ENCODE results near the gene CHEK2. TPM values are rescaled to one million over a fixed set of nuclear protein-coding genes. Genes with fewer than 3 reads are reported as not detected.

CHEK2 gene
- total and polyA plus RNA-seq, 4 donors = 6.0 to 10.4 (median 9.3) TPM

- no peak for TF ChIP-seq CTCF (IDR thresholded peaks at IDR 0.05; ENCODE audit: control extremely low read depth, extremely low read depth)
- peak; percentile 83 for ATAC-seq (ENCODE audit: insufficient read depth, low FRiP score)
- no peak overlapping the region for H3K4me3 ChIP-seq
- H3K27me3 ChIP-seq (ENCODE audit: control insufficient read depth in 3 of 3, insufficient read depth in 3 of 3, low read length in 2 of 3) = no peaks in the 10 kb centered on the region
- peak overlapping the region in 1 of 2 donors; percentile 71 for H3K9ac ChIP-seq (ENCODE audit: insufficient read depth in 1 of 2, low read length in 2 of 2)
- no peaks in the 10 kb centered on the region for H3K9me3 ChIP-seq (ENCODE audit: control insufficient read depth in 4 of 4, insufficient read depth in 3 of 4, low read length in 3 of 4)
- H3K27ac ChIP-seq (ENCODE audit: low read depth in 1 of 2, low read length in 1 of 2) = peak overlapping the region in 1 of 2 donors; percentile 43
- peaks cover 0 to 29% (median 13%) of the 10 kb centered on the region in 5 donors for H3K4me1 ChIP-seq (ENCODE audit: control insufficient read depth in 5 of 5, insufficient read depth in 5 of 5, low read length in 5 of 5)
- peak; percentile 14 to 82 (median 74) for DNase-seq
- H3K36me3 ChIP-seq (ENCODE audit: control insufficient read depth in 4 of 4, insufficient read depth in 4 of 4, low read length in 4 of 4) = peaks cover 0 to 3% (median 0%) of the 10 kb centered on the region in 4 donors
- WGBS, 2 donors = 50 to 71% methylated on average over 6 of the region's 6 CpGs
These were observed 29.5 kb downstream of the CHEK2 start for GRCh38 chr22:28711820-28712777.

GRCh38 chr22:28711341-28711740, 30.3 kb downstream of the CHEK2 start:
- TF ChIP-seq CTCF (IDR thresholded peaks at IDR 0.05; ENCODE audit: control extremely low read depth, extremely low read depth) = no peak
- H3K27ac ChIP-seq (ENCODE audit: low read depth in 1 of 2, low read length in 1 of 2) = no peak overlapping the region
- peaks cover 0 to 6% (median 0%) of the 10 kb centered on the region in 4 donors for H3K36me3 ChIP-seq (ENCODE audit: control insufficient read depth in 4 of 4, insufficient read depth in 4 of 4, low read length in 4 of 4)
- DNase-seq (peak in 2 of 3 donors; percentile 34 to 46), ATAC-seq (ENCODE audit: insufficient read depth, low FRiP score) (no peak)
- no peak overlapping the region for H3K4me3 ChIP-seq
- peaks cover 0 to 29% (median 13%) of the 10 kb centered on the region in 5 donors for H3K4me1 ChIP-seq (ENCODE audit: control insufficient read depth in 5 of 5, insufficient read depth in 5 of 5, low read length in 5 of 5)
- H3K27me3 ChIP-seq (ENCODE audit: control insufficient read depth in 3 of 3, insufficient read depth in 3 of 3, low read length in 2 of 3) = no peaks in the 10 kb centered on the region
- WGBS, 2 donors = 50 to 65% methylated on average over 2 of the region's 2 CpGs
- no peaks in the 10 kb centered on the region for H3K9me3 ChIP-seq (ENCODE audit: control insufficient read depth in 4 of 4, insufficient read depth in 3 of 4, low read length in 3 of 4)
- H3K9ac ChIP-seq (ENCODE audit: insufficient read depth in 1 of 2, low read length in 2 of 2) = peak overlapping the region in 1 of 2 donors; percentile 71

GRCh38 chr22:28710576-28711191, 30.9 kb downstream of the CHEK2 start:
- H3K27me3 ChIP-seq (ENCODE audit: control insufficient read depth in 3 of 3, insufficient read depth in 3 of 3, low read length in 2 of 3) = no peaks in the 10 kb centered on the region
- TF ChIP-seq CTCF (IDR thresholded peaks at IDR 0.05; ENCODE audit: control extremely low read depth, extremely low read depth) = no peak
- peaks cover 0 to 6% (median 1%) of the 10 kb centered on the region in 4 donors for H3K36me3 ChIP-seq (ENCODE audit: control insufficient read depth in 4 of 4, insufficient read depth in 4 of 4, low read length in 4 of 4)
- peak; percentile 43 for ATAC-seq (ENCODE audit: insufficient read depth, low FRiP score)
- H3K4me1 ChIP-seq (ENCODE audit: control insufficient read depth in 5 of 5, insufficient read depth in 5 of 5, low read length in 5 of 5) = peaks cover 0 to 29% (median 13%) of the 10 kb centered on the region in 5 donors
- DNase-seq = peak in 2 of 3 donors; percentile 59 to 70
- WGBS, 2 donors = 51 to 76% methylated on average over 3 of the region's 3 CpGs
- H3K27ac ChIP-seq (ENCODE audit: low read depth in 1 of 2, low read length in 1 of 2) = no peak overlapping the region
- no peaks in the 10 kb centered on the region for H3K9me3 ChIP-seq (ENCODE audit: control insufficient read depth in 4 of 4, insufficient read depth in 3 of 4, low read length in 3 of 4)
- peak overlapping the region in 1 of 2 donors; percentile 17 for H3K9ac ChIP-seq (ENCODE audit: insufficient read depth in 1 of 2, low read length in 2 of 2)
- no peak overlapping the region for H3K4me3 ChIP-seq

All from lung (tissue), 12 donors.